H9 (cell line): Measurements from ENCODE around the gene SMIM10L1. TPM values are rescaled to one million over a fixed set of nuclear protein-coding genes. Genes with fewer than 3 reads are reported as not detected.

ENCODE experiments used
- DNase-seq: peaks from one replicate; pipeline ENCODE4 v3.0.0-alpha.2; 2017
- H2AFZ ChIP-seq: one replicate; pipeline ENCODE4 v1.6.1; 2013; ENCODE audit warnings: mild to moderate bottlenecking, low read length, control low read depth, moderate library complexity
- H2AK5ac ChIP-seq: 2 replicates; pipeline ENCODE4 v1.6.1; 2013; ENCODE audit warnings: low read length, control low read depth, mixed read lengths; ENCODE audit not compliant: insufficient read length
- H2BK120ac ChIP-seq: one replicate; pipeline ENCODE4 v1.6.1; 2013; ENCODE audit warnings: low read depth, mild to moderate bottlenecking, low read length, control low read depth, inconsistent platforms; ENCODE audit not compliant: poor library complexity, severe bottlenecking
- H2BK12ac ChIP-seq: 2 replicates; pipeline ENCODE4 v1.6.1; 2013; ENCODE audit warnings: low read length, control low read depth, mixed read lengths, low read depth; ENCODE audit not compliant: insufficient read length
- H2BK15ac ChIP-seq: 2 replicates; pipeline ENCODE4 v1.6.1; 2013; ENCODE audit warnings: low read depth, low read length, control low read depth
- H2BK20ac ChIP-seq: one replicate; pipeline ENCODE4 v1.6.1; 2013; ENCODE audit warnings: low read depth, mild to moderate bottlenecking, low read length, control low read depth, inconsistent platforms; ENCODE audit not compliant: poor library complexity, severe bottlenecking
- H2BK5ac ChIP-seq: 2 replicates; pipeline ENCODE4 v1.6.1; 2013; ENCODE audit warnings: low read length, control low read depth, mixed read lengths; ENCODE audit not compliant: insufficient read length
- H3K14ac ChIP-seq: 2 replicates; pipeline ENCODE4 v1.6.1; 2013; ENCODE audit warnings: low read length, control low read depth; ENCODE audit not compliant: insufficient read depth
- H3K18ac ChIP-seq: 2 replicates; pipeline ENCODE4 v1.6.1; 2013; ENCODE audit warnings: low read depth, mild to moderate bottlenecking, mixed read lengths, low read length, control low read depth; ENCODE audit not compliant: insufficient read length
- H3K23ac ChIP-seq: 2 replicates; pipeline ENCODE4 v1.6.1; 2013; ENCODE audit warnings: low read length, control low read depth, mixed read lengths, low read depth; ENCODE audit not compliant: insufficient read length
- H3K23me2 ChIP-seq: 2 replicates; pipeline ENCODE4 v1.6.1; 2013; ENCODE audit warnings: low read depth, mild to moderate bottlenecking, mixed read lengths, low read length, control low read depth; ENCODE audit not compliant: insufficient read length, poor library complexity, severe bottlenecking
- H3K27ac ChIP-seq: 2 replicates; pipeline ENCODE4 v1.5.1; 2013; ENCODE audit warnings: low read length, control low read depth, mixed read lengths, low read depth; ENCODE audit not compliant: insufficient read length
- H3K27me3 ChIP-seq: 2 replicates; pipeline ENCODE4 v1.6.1; 2013; ENCODE audit warnings: low read length, control low read depth, inconsistent platforms; ENCODE audit not compliant: insufficient read depth
- H3K4ac ChIP-seq: 2 replicates; pipeline ENCODE4 v1.6.1; 2013; ENCODE audit warnings: low read depth, mild to moderate bottlenecking, control low read depth, inconsistent platforms, low read length, moderate library complexity
- H3K4me1 ChIP-seq: 2 replicates; pipeline ENCODE4 v1.6.1; 2013; ENCODE audit warnings: low read length, control low read depth, inconsistent platforms; ENCODE audit not compliant: insufficient read depth
- H3K4me2 ChIP-seq: 2 replicates; pipeline ENCODE4 v1.6.1; 2013; ENCODE audit warnings: low read length, control low read depth, mixed read lengths; ENCODE audit not compliant: insufficient read length, insufficient read depth
- H3K56ac ChIP-seq: 2 replicates; pipeline ENCODE4 v1.6.1; 2013; ENCODE audit warnings: low read depth, mild to moderate bottlenecking, mixed read lengths, low read length, control low read depth; ENCODE audit not compliant: insufficient read length
- H3K79me1 ChIP-seq: 2 replicates; pipeline ENCODE4 v1.6.1; 2013; ENCODE audit warnings: low read depth, mild to moderate bottlenecking, moderate library complexity, low read length, control low read depth, inconsistent platforms; ENCODE audit not compliant: insufficient read depth, poor library complexity, severe bottlenecking
- H3K79me2 ChIP-seq: 2 replicates; pipeline ENCODE4 v1.6.1; 2013; ENCODE audit warnings: low read length, control low read depth, inconsistent platforms; ENCODE audit not compliant: insufficient read depth
- H3K9ac ChIP-seq: 2 replicates; pipeline ENCODE4 v1.6.1; 2013; ENCODE audit warnings: low read length, control low read depth, mixed read lengths; ENCODE audit not compliant: insufficient read length; ENCODE audit errors: extremely low read depth
- H3K9me3 ChIP-seq: one replicate; pipeline ENCODE4 v1.6.1; 2013; ENCODE audit warnings: low read depth, low read length, inconsistent platforms; ENCODE audit not compliant: control insufficient read depth
- H3T11ph ChIP-seq: one replicate; pipeline ENCODE4 v1.6.1; 2013; ENCODE audit warnings: mild to moderate bottlenecking, low read length, control low read depth, inconsistent platforms
- H4K20me1 ChIP-seq: one replicate; pipeline ENCODE4 v1.6.1; 2013; ENCODE audit not compliant: control insufficient read depth, insufficient read length, insufficient read depth
- H4K5ac ChIP-seq: 2 replicates; pipeline ENCODE4 v1.6.1; 2013; ENCODE audit warnings: low read depth, mild to moderate bottlenecking, mixed read lengths, low read length, control low read depth; ENCODE audit not compliant: insufficient read length
- H4K8ac ChIP-seq: replicated peaks from 2 replicates; pipeline ENCODE4 v1.6.1; 2013; ENCODE audit warnings: low read length, control low read depth, mixed read lengths, low read depth; ENCODE audit not compliant: insufficient read length
- H4K91ac ChIP-seq: 2 replicates; pipeline ENCODE4 v1.6.1; 2013; ENCODE audit warnings: low read depth, mild to moderate bottlenecking, moderate library complexity, mixed read lengths, low read length, control low read depth; ENCODE audit not compliant: insufficient read length
- H3K27ac Mint-ChIP-seq, 3 experiments: 2 replicates in 2 of 3; 3 replicates in 1 of 3; pipeline ENCODE4 v1.8.0; 2020 to 2021; ENCODE audit warnings: mixed read lengths in 3 of 3, mild to moderate bottlenecking in 1 of 3, moderate library complexity in 1 of 3
- H3K27me3 Mint-ChIP-seq: 2 replicates; pipeline ENCODE4 v1.8.0; 2021; ENCODE audit warnings: low read depth, mild to moderate bottlenecking, moderate library complexity, mixed read lengths
- H3K36me3 Mint-ChIP-seq, 3 experiments: 2 replicates in 2 of 3; 3 replicates in 1 of 3; pipeline ENCODE4 v1.8.0; 2020 to 2021; ENCODE audit warnings: low read depth in 3 of 3, mixed read lengths in 3 of 3; ENCODE audit not compliant: insufficient read depth in 1 of 3
- H3K4me1 Mint-ChIP-seq, 2 experiments: 2 replicates each; pipeline ENCODE4 v1.8.0; 2020; ENCODE audit warnings: mixed read lengths in 2 of 2
- H3K4me3 Mint-ChIP-seq, 2 experiments: 2 replicates in 1 of 2; 3 replicates in 1 of 2; pipeline ENCODE4 v1.8.0; 2020 to 2021; ENCODE audit warnings: mild to moderate bottlenecking in 2 of 2, mixed read lengths in 2 of 2, moderate library complexity in 1 of 2
- H3K9me3 Mint-ChIP-seq, 2 experiments: 2 replicates in 1 of 2; 3 replicates in 1 of 2; pipeline ENCODE4 v1.8.0; 2020; ENCODE audit warnings: mild to moderate bottlenecking in 2 of 2, mixed read lengths in 2 of 2, moderate library complexity in 1 of 2
- WGBS: extraction: QIAGEN DNeasy Blood & Tissue Kit; methylation state at CpG from one replicate; pipeline ENCODE4 v1.1.7; 2013; ENCODE audit warnings: missing lambda C conversion rate, low lambda C conversion rate, mixed read lengths; ENCODE audit not compliant: insufficient read length; ENCODE audit errors: extremely low coverage; 5-methylcytosine and 5-hydroxymethylcytosine counted together
- total RNA-seq: library from RNA; stranded (reverse); gene quantifications from 2 replicates; pipeline ENCODE4 v1.2.1, GENCODE V29; 2021
- TF ChIP-seq, protein P1 (sequence below): fragments of 200-600 bp; sonication (generic); conservative IDR thresholded peaks from 3 replicates; pipeline ENCODE4 v1.8.0; 2021; ENCODE audit warnings: antibody characterized with exemption, mild to moderate bottlenecking

Gene SMIM10L1
- total RNA-seq, 1 experiment from 2014 or later: 12.2 TPM

DNA sequence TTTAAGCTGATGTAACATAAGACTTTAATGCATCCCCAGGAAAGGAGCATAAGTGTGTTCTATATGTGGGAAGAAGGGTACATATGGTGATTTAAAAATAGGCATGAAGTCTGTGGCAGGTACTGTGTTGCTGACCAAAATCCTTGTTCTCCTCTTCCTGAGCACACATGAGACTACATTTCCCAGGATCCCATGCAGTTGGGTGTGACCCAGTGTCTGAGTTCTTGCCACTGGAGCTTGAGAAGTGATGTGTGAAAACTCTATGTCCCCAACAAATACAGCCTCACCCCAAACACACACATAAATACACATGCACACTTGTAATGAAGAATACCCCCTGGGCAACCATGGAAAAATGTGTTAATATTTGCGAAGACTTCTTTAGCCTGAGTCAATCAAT is 8.5 kb upstream of the SMIM10L1 start:
- no peak overlapping the region for H3K23ac ChIP-seq
- no peak overlapping the region for H2BK5ac ChIP-seq
- H2BK20ac ChIP-seq: no peak overlapping the region
- no peak overlapping the region for H2BK15ac ChIP-seq
- no peak overlapping the region for H2AK5ac ChIP-seq
- H3K79me2 ChIP-seq: peaks cover 20% of the 10 kb centered on the region
- peaks cover 4% of the 10 kb centered on the region for H3K79me1 ChIP-seq
- H3K23me2 ChIP-seq: no peaks in the 10 kb centered on the region
- H3K4me2 ChIP-seq: no peak overlapping the region
- no peaks in the 10 kb centered on the region for H4K20me1 ChIP-seq
- Mint-ChIP-seq H3K9me3 (no peaks in the 10 kb centered on the region), H3K4me1 (peaks cover 15 to 16% of the 10 kb centered on the region in 2 experiments), H3K4me3 (no peak overlapping the region), H3K36me3 (peaks cover 29 to 32% (median 30%) of the 10 kb centered on the region in 3 experiments), H3K27ac (no peak overlapping the region), H3K27me3 (no peaks in the 10 kb centered on the region)
- no peak overlapping the region for H3K18ac ChIP-seq
- no peak overlapping the region for H3K56ac ChIP-seq
- no peak overlapping the region for H4K91ac ChIP-seq
- H3K9ac ChIP-seq: no peak overlapping the region
- TF ChIP-seq, protein P1, sequence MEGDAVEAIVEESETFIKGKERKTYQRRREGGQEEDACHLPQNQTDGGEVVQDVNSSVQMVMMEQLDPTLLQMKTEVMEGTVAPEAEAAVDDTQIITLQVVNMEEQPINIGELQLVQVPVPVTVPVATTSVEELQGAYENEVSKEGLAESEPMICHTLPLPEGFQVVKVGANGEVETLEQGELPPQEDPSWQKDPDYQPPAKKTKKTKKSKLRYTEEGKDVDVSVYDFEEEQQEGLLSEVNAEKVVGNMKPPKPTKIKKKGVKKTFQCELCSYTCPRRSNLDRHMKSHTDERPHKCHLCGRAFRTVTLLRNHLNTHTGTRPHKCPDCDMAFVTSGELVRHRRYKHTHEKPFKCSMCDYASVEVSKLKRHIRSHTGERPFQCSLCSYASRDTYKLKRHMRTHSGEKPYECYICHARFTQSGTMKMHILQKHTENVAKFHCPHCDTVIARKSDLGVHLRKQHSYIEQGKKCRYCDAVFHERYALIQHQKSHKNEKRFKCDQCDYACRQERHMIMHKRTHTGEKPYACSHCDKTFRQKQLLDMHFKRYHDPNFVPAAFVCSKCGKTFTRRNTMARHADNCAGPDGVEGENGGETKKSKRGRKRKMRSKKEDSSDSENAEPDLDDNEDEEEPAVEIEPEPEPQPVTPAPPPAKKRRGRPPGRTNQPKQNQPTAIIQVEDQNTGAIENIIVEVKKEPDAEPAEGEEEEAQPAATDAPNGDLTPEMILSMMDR: no peak
- DNase-seq: no peak
- no peaks in the 10 kb centered on the region for H3K4me1 ChIP-seq
- H4K8ac ChIP-seq: no peak overlapping the region
- WGBS: no CpG with 5 or more reads among the region's 1 CpG
- no peak overlapping the region for H2BK120ac ChIP-seq
- no peak overlapping the region for H2BK12ac ChIP-seq
- no peak overlapping the region for H4K5ac ChIP-seq
- no peak overlapping the region for H3K14ac ChIP-seq
- no peak overlapping the region for H3T11ph ChIP-seq
- no peak overlapping the region for H2AFZ ChIP-seq
- no peak overlapping the region for H3K27ac ChIP-seq
- H3K27me3 ChIP-seq: no peaks in the 10 kb centered on the region
- H3K4ac ChIP-seq: no peak overlapping the region
- no peaks in the 10 kb centered on the region for H3K9me3 ChIP-seq
